CD14-positive monocyte (primary cell): ENCODE data around the gene TRAPPC11. TPM values are rescaled to one million over a fixed set of nuclear protein-coding genes. Genes with fewer than 3 reads are reported as not detected.

Experiments used
- DNase-seq, 3 donors: peaks; one replicate each; pipeline ENCODE4 v3.0.0-alpha.2; 2011 to 2022
- H2AFZ ChIP-seq: 2 replicates; pipeline ENCODE4 v1.6.0; 2012; ENCODE audit warnings: mild to moderate bottlenecking, low read depth, low read length, inconsistent platforms; ENCODE audit not compliant: insufficient read depth, poor library complexity, severe bottlenecking
- H3K27ac ChIP-seq, 2 donors: 1 replicate in 1 of 2; 2 replicates in 1 of 2; pipeline ENCODE4 v1.5.1; 2012 to 2013; ENCODE audit warnings: low read length in 2 of 2, control low read depth in 1 of 2, inconsistent platforms in 1 of 2, low read depth in 1 of 2, mild to moderate bottlenecking in 1 of 2
- H3K27me3 ChIP-seq, 2 donors: one replicate each; pipeline versions ENCODE4 v1.6.0 to v1.6.1; 2011 to 2013; ENCODE audit warnings: low read length in 2 of 2; ENCODE audit not compliant: control insufficient read depth in 2 of 2, insufficient read depth in 2 of 2
- H3K36me3 ChIP-seq, 2 donors: replicated peaks in 1 of 2; 1 replicate in 1 of 2; 2 replicates in 1 of 2; pipeline versions ENCODE4 v1.5.1 to v1.6.1; 2012 to 2013; ENCODE audit warnings: low read length in 2 of 2, control low read depth in 1 of 2, inconsistent platforms in 1 of 2, mild to moderate bottlenecking in 1 of 2; ENCODE audit not compliant: insufficient read depth in 2 of 2, control insufficient read depth in 1 of 2
- H3K4me1 ChIP-seq, 2 donors: 1 replicate in 1 of 2; 2 replicates in 1 of 2; pipeline versions ENCODE4 v1.5.1 to v1.6.1; 2012 to 2013; ENCODE audit warnings: low read length in 2 of 2, control low read depth in 1 of 2, inconsistent platforms in 1 of 2, mild to moderate bottlenecking in 1 of 2, moderate library complexity in 1 of 2; ENCODE audit not compliant: insufficient read depth in 2 of 2, control insufficient read depth in 1 of 2
- H3K4me2 ChIP-seq: replicated peaks from 2 replicates; pipeline ENCODE3; 2012; ENCODE audit warnings: low read length, moderate library complexity, mild to moderate bottlenecking; ENCODE audit not compliant: poor library complexity, severe bottlenecking; ENCODE audit errors: extremely low read depth
- H3K4me3 ChIP-seq, 3 experiments: fragments of 200-600 bp in 1 of 3; sonication (generic) in 1 of 3; replicated peaks in 1 of 3; 1 replicate in 2 of 3; 2 replicates in 1 of 3; pipeline ENCODE4 v1.5.1; 2011 to 2013; ENCODE audit warnings: low read length in 3 of 3, mild to moderate bottlenecking in 3 of 3, control low read depth in 2 of 3, low read depth in 2 of 3, inconsistent platforms in 1 of 3, moderate library complexity in 1 of 3
- H3K79me2 ChIP-seq: 2 replicates; pipeline ENCODE4 v1.6.0; 2012; ENCODE audit warnings: mild to moderate bottlenecking, control low read depth, inconsistent platforms, low read length, moderate library complexity; ENCODE audit not compliant: insufficient read depth
- H3K9ac ChIP-seq: 2 replicates; pipeline ENCODE4 v1.6.0; 2017; ENCODE audit warnings: low read length, mild to moderate bottlenecking; ENCODE audit not compliant: insufficient read depth, poor library complexity, severe bottlenecking
- H3K9me3 ChIP-seq, 2 donors: replicated peaks in 1 of 2; 1 replicate in 1 of 2; 2 replicates in 1 of 2; pipeline versions ENCODE4 v1.5.1 to v1.6.1; 2012 to 2013; ENCODE audit warnings: low read length in 2 of 2, control low read depth in 1 of 2; ENCODE audit not compliant: control insufficient read depth in 1 of 2, insufficient read depth in 1 of 2
- H4K20me1 ChIP-seq: 2 replicates; pipeline ENCODE4 v1.6.0; 2012; ENCODE audit warnings: mild to moderate bottlenecking, low read length, control low read depth, moderate library complexity; ENCODE audit not compliant: insufficient read depth
- H3K27ac Mint-ChIP-seq, 7 donors: one replicate each; pipeline ENCODE4 v1.8.0; 2020; ENCODE audit warnings: mild to moderate bottlenecking in 7 of 7, mixed read lengths in 7 of 7, moderate library complexity in 6 of 7, inconsistent platforms in 2 of 7
- H3K27me3 Mint-ChIP-seq, 3 donors: one replicate each; pipeline ENCODE4 v1.8.0; 2021 to 2022; ENCODE audit warnings: low read depth in 3 of 3, mild to moderate bottlenecking in 3 of 3, mixed read lengths in 3 of 3, moderate library complexity in 3 of 3, inconsistent platforms in 1 of 3
- H3K36me3 Mint-ChIP-seq, 2 donors: one replicate each; pipeline ENCODE4 v1.8.0; 2020; ENCODE audit warnings: mixed read lengths in 2 of 2, inconsistent platforms in 1 of 2, mild to moderate bottlenecking in 1 of 2
- H3K4me1 Mint-ChIP-seq: one replicate; pipeline ENCODE4 v1.8.0; 2020; ENCODE audit warnings: mild to moderate bottlenecking, mixed read lengths
- H3K4me3 Mint-ChIP-seq, 2 donors: one replicate each; pipeline ENCODE4 v1.8.0; 2020; ENCODE audit warnings: mild to moderate bottlenecking in 2 of 2, mixed read lengths in 2 of 2, moderate library complexity in 1 of 2
- H3K9me3 Mint-ChIP-seq, 7 donors: one replicate each; pipeline ENCODE4 v1.8.0; 2020 to 2022; ENCODE audit warnings: mixed read lengths in 7 of 7, mild to moderate bottlenecking in 6 of 7, moderate library complexity in 6 of 7, inconsistent platforms in 2 of 7
- intact Hi-C, 2 donors: fragments of 100-400 bp; cut with micrococcal nuclease; formaldehyde crosslinking; loops; one replicate each; pipeline versions ENCODE4 v1.15.0 to v1.15.1; 2023
- polyA plus RNA-seq, 3 donors: library from polyadenylated mRNA; depleted of rRNA in 1 of 3; unstranded in 2 of 3; stranded (reverse) in 1 of 3; fragments of 300-500 nt in 2 of 3; fragments of >200 nt in 1 of 3; fragmentation: Illumina TruSeq in 2 of 3; gene quantifications; 1 replicate in 2 of 3; 2 replicates in 1 of 3; pipeline ENCODE4 v1.2.3, GENCODE V29; 2012 to 2021
- TF ChIP-seq, protein P1 (sequence below): fragments of 200-600 bp; IDR thresholded peaks from one replicate; pipeline ENCODE4 v1.8.0; 2022; ENCODE audit warnings: antibody characterized with exemption, mild to moderate bottlenecking

TRAPPC11 gene
- polyA plus RNA-seq, 3 donors, result 18.4 to 30.7 (median 29.7) TPM

DNA sequence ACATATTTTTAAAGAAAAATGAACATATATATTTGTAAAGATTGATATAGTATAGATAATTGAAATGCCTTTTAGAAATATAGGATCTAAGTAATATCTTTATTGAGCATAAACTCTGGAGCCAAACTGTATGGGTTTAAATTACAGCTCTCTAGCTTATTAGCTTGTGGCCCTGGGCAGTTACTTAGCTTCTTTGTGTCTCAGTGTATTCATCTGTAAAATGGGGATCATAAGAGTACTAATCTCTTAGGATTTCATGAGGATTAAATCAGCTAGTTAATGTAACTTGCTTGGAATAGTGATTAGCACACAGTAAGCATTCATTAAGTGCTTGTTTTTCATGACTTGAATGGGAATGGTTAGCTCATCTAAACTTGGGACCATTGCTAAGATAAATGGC is 32.8 kb downstream of the TRAPPC11 start:
- H3K27me3 ChIP-seq, result no peaks in the 10 kb centered on the region
- Mint-ChIP-seq H3K27ac (no peak overlapping the region), H3K4me3 (no peak overlapping the region), H3K36me3 (peaks cover 63 to 83% of the 10 kb centered on the region in 2 donors), H3K27me3 (peaks cover 0 to 2% (median 0%) of the 10 kb centered on the region in 3 donors), H3K4me1 (no peaks in the 10 kb centered on the region), H3K9me3 (no peaks in the 10 kb centered on the region)
- H3K4me1 ChIP-seq, result no peaks in the 10 kb centered on the region
- TF ChIP-seq, protein P1, sequence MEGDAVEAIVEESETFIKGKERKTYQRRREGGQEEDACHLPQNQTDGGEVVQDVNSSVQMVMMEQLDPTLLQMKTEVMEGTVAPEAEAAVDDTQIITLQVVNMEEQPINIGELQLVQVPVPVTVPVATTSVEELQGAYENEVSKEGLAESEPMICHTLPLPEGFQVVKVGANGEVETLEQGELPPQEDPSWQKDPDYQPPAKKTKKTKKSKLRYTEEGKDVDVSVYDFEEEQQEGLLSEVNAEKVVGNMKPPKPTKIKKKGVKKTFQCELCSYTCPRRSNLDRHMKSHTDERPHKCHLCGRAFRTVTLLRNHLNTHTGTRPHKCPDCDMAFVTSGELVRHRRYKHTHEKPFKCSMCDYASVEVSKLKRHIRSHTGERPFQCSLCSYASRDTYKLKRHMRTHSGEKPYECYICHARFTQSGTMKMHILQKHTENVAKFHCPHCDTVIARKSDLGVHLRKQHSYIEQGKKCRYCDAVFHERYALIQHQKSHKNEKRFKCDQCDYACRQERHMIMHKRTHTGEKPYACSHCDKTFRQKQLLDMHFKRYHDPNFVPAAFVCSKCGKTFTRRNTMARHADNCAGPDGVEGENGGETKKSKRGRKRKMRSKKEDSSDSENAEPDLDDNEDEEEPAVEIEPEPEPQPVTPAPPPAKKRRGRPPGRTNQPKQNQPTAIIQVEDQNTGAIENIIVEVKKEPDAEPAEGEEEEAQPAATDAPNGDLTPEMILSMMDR, result no peak
- no peaks in the 10 kb centered on the region for H3K79me2 ChIP-seq
- H3K36me3 ChIP-seq, result peaks cover 94 to 95% of the 10 kb centered on the region in 2 donors
- H4K20me1 ChIP-seq, result peaks cover 16% of the 10 kb centered on the region
- H3K9me3 ChIP-seq, result no peaks in the 10 kb centered on the region
- intact Hi-C loops, result loop anchor here in 1 of 2 donors (10.0 kb wide), 1 partner anchor 47 kb away; no protein-coding TSS in a partner anchor
- H3K9ac ChIP-seq, result no peak overlapping the region
- DNase-seq, result no peak
- no peak overlapping the region for H3K4me3 ChIP-seq
- H2AFZ ChIP-seq, result no peak overlapping the region
- H3K4me2 ChIP-seq, result no peak overlapping the region
- H3K27ac ChIP-seq, result no peak overlapping the region

DNA sequence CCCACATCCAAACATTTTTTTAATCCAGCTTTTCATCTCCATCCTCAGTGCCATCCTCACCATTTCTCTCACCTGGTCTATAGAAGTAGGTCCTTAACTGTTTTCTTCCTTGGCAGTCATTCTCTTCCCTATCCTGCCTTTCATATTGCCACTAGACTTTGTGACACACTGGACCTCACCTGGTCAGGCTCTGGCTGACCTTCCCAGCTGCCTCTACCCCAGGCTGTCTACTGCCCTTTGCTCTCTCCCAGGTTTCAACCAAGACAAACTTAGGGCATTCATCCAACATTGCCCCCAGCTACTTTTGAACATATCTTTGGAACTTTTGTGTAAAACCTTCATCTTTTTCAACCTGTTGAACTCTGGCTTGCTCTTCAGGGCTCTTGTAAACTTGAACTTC is 39.8 kb downstream of the TRAPPC11 start:
- Histone ChIP-seq H3K27ac (no peak overlapping the region), H3K4me1 (no peaks in the 10 kb centered on the region), H3K4me2 (no peak overlapping the region), H3K9ac (no peak overlapping the region), H3K27me3 (no peaks in the 10 kb centered on the region), H2AFZ (no peak overlapping the region), H3K79me2 (no peaks in the 10 kb centered on the region), H3K4me3 (no peak overlapping the region), H3K9me3 (no peaks in the 10 kb centered on the region), H4K20me1 (peaks cover 8% of the 10 kb centered on the region), H3K36me3 (peaks cover 99 to 100% of the 10 kb centered on the region in 2 donors)
- no peaks in the 10 kb centered on the region for H3K27me3 Mint-ChIP-seq
- H3K27ac Mint-ChIP-seq, result peak overlapping the region in 1 of 7 donors; percentile 17
- intact Hi-C loops, result loop anchor here in 1 of 2 donors (10.0 kb wide), 1 partner anchor 54 kb away; no protein-coding TSS in a partner anchor
- H3K9me3 Mint-ChIP-seq, result peaks cover 0 to 1% (median 0%) of the 10 kb centered on the region in 7 donors
- TF ChIP-seq, protein P1, result no peak
- H3K4me1 Mint-ChIP-seq, result no peaks in the 10 kb centered on the region
- no peak for DNase-seq
- H3K4me3 Mint-ChIP-seq, result no peak overlapping the region
- peaks cover 83 to 92% of the 10 kb centered on the region in 2 donors for H3K36me3 Mint-ChIP-seq
